Fibroblast of peridontal ligament (primary cell): ENCODE results near the gene DDN.

Experiments used
- DNase-seq: peaks from one replicate; pipeline ENCODE4 v3.0.0-alpha.2; 2010; ENCODE audit errors: extremely low read depth

Gene DDN

GRCh38 chr12:48967991-48968390 lies 31.2 kb downstream of the DDN start:
- no peak for DNase-seq

- no peak for DNase-seq
Measured at GRCh38 chr12:48966177-48966895, 32.8 kb downstream of the DDN start.

- DNase-seq, result peak; percentile 51
Measured at GRCh38 chr12:48965298-48965838, 33.8 kb downstream of the DDN start.

- no peak for DNase-seq
Measured at GRCh38 chr12:48961801-48962200, 37.4 kb downstream of the DDN start.

- no peak for DNase-seq
Measured at GRCh38 chr12:48961331-48961730, 37.8 kb downstream of the DDN start.

- no peak for DNase-seq
Measured at GRCh38 chr12:48960834-48961233, 38.3 kb downstream of the DDN start.

GRCh38 chr12:48958049-48958388 lies 41.2 kb downstream of the DDN start:
- DNase-seq, result no peak

- peak; percentile 82 for DNase-seq
Measured at GRCh38 chr12:48957141-48958048, 41.8 kb downstream of the DDN start, which contains the start of gene ARF3. TSS of gene ARF3 (minus strand) at chr12:48957487. CDS start at chr12:48941095, 16,392 bp downstream.

- DNase-seq, result peak; percentile 97
Measured at GRCh38 chr12:48956279-48957140, 42.7 kb downstream of the DDN start.

- no peak for DNase-seq
Measured at GRCh38 chr12:48954841-48955501, 44.2 kb downstream of the DDN start.

GRCh38 chr12:48954061-48954460 lies 45.1 kb downstream of the DDN start:
- DNase-seq, result no peak

GRCh38 chr12:48952691-48953090 lies 46.5 kb downstream of the DDN start:
- no peak for DNase-seq

- no peak for DNase-seq
Measured at GRCh38 chr12:48947727-48948126, 51.4 kb downstream of the DDN start.

- DNase-seq, result no peak
Measured at GRCh38 chr12:48946943-48947342, 52.2 kb downstream of the DDN start.

GRCh38 chr12:48946205-48946604 lies 53.0 kb downstream of the DDN start:
- peak; percentile 76 for DNase-seq
